Measurements from ENCODE around the gene HMGN3.
"Not testable (repeated sequence)": the region's sequence is repeated elsewhere in the genome, so short reads cannot be mapped to it uniquely, and the experiment has no call there.

- not testable (repeated sequence) for TF ChIP-seq POLR2AphosphoS5 (IDR thresholded peaks at IDR 0.05); CTCF (IDR thresholded peaks at IDR 0.05; ENCODE audit: poor library complexity, severe bottlenecking); SMC3 (conservative IDR thresholded peaks at IDR 0.05; ENCODE audit: poor library complexity); EP300 (conservative IDR thresholded peaks at IDR 0.05; ENCODE audit: poor library complexity, severe bottlenecking); EZH2 (IDR thresholded peaks at IDR 0.05; ENCODE audit: borderline replicate concordance, insufficient read depth, low read length, poor library complexity, severe bottlenecking); TAF1 (IDR thresholded peaks at IDR 0.05; ENCODE audit: low read depth); RAD21 (conservative IDR thresholded peaks at IDR 0.05)
- TF ChIP-seq, protein P1, sequence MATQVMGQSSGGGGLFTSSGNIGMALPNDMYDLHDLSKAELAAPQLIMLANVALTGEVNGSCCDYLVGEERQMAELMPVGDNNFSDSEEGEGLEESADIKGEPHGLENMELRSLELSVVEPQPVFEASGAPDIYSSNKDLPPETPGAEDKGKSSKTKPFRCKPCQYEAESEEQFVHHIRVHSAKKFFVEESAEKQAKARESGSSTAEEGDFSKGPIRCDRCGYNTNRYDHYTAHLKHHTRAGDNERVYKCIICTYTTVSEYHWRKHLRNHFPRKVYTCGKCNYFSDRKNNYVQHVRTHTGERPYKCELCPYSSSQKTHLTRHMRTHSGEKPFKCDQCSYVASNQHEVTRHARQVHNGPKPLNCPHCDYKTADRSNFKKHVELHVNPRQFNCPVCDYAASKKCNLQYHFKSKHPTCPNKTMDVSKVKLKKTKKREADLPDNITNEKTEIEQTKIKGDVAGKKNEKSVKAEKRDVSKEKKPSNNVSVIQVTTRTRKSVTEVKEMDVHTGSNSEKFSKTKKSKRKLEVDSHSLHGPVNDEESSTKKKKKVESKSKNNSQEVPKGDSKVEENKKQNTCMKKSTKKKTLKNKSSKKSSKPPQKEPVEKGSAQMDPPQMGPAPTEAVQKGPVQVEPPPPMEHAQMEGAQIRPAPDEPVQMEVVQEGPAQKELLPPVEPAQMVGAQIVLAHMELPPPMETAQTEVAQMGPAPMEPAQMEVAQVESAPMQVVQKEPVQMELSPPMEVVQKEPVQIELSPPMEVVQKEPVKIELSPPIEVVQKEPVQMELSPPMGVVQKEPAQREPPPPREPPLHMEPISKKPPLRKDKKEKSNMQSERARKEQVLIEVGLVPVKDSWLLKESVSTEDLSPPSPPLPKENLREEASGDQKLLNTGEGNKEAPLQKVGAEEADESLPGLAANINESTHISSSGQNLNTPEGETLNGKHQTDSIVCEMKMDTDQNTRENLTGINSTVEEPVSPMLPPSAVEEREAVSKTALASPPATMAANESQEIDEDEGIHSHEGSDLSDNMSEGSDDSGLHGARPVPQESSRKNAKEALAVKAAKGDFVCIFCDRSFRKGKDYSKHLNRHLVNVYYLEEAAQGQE (IDR thresholded peaks at IDR 0.05; ENCODE audit: borderline replicate concordance) = not testable (repeated sequence)
Measured at GRCh38 chr6:79256770-79257169, 22.3 kb upstream of the HMGN3 start.
